Immature natural killer cell (primary cell): ENCODE data around the gene ACCSL. TPM values are rescaled to one million over a fixed set of nuclear protein-coding genes. Genes with fewer than 3 reads are reported as not detected.

Source experiments
- DNase-seq, 3 donors: peaks; one replicate each; pipeline ENCODE4 v3.0.0; 2022; ENCODE audit warnings: mixed read lengths in 1 of 3
- H3K27ac Mint-ChIP-seq, 6 donors: one replicate each; pipeline ENCODE4 v1.8.0; 2020; ENCODE audit warnings: mixed read lengths in 6 of 6, mild to moderate bottlenecking in 5 of 6, inconsistent platforms in 4 of 6, moderate library complexity in 3 of 6
- H3K27me3 Mint-ChIP-seq, 3 donors: one replicate each; pipeline ENCODE4 v1.8.0; 2020 to 2021; ENCODE audit warnings: low read depth in 3 of 3, mild to moderate bottlenecking in 3 of 3, mixed read lengths in 3 of 3, moderate library complexity in 3 of 3, inconsistent platforms in 1 of 3
- H3K36me3 Mint-ChIP-seq, 3 donors: one replicate each; pipeline ENCODE4 v1.8.0; 2020; ENCODE audit warnings: mixed read lengths in 3 of 3, inconsistent platforms in 2 of 3, mild to moderate bottlenecking in 2 of 3
- H3K4me1 Mint-ChIP-seq, 2 donors: one replicate each; pipeline ENCODE4 v1.8.0; 2020; ENCODE audit warnings: inconsistent platforms in 2 of 2, mild to moderate bottlenecking in 2 of 2, mixed read lengths in 2 of 2, moderate library complexity in 1 of 2
- H3K4me3 Mint-ChIP-seq, 5 donors: one replicate each; pipeline ENCODE4 v1.8.0; 2020; ENCODE audit warnings: mild to moderate bottlenecking in 5 of 5, mixed read lengths in 5 of 5, inconsistent platforms in 3 of 5, moderate library complexity in 3 of 5
- H3K9me3 Mint-ChIP-seq, 6 donors: one replicate each; pipeline ENCODE4 v1.8.0; 2020; ENCODE audit warnings: mild to moderate bottlenecking in 6 of 6, mixed read lengths in 6 of 6, inconsistent platforms in 4 of 6, moderate library complexity in 3 of 6
- polyA plus RNA-seq, 3 donors: library from polyadenylated mRNA; unstranded; fragments of 300-500 nt; fragmentation: Illumina TruSeq; gene quantifications; one replicate each; pipeline ENCODE4 v1.2.3, GENCODE V29; 2021

Gene ACCSL
- polyA plus RNA-seq, 3 donors from 2014 or later, result not detected

DNA sequence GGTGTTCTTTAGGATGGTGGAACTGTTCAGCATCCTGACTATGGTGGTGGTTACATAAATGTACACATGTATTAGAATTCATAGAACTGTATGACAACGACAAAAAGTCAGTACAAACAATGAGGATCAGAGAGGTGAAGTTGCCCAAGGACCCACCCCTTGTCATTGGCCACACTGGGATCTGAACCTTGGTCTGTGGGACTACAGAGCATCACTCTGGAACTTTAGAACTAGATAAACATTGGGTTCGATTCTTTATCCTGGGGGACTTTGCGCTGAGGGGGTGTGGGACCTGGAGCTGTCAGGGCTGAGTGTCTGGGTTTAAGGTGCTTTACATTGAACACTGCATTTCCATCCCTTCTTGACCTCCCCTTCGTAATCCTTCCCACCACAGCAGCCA is 34.9 kb downstream of the ACCSL start:
- Mint-ChIP-seq H3K27me3 (no peaks in the 10 kb centered on the region), H3K27ac (no peak overlapping the region), H3K4me1 (no peaks in the 10 kb centered on the region), H3K36me3 (peaks cover 12 to 41% (median 31%) of the 10 kb centered on the region in 3 donors), H3K4me3 (no peak overlapping the region), H3K9me3 (no peaks in the 10 kb centered on the region)
- no peak for DNase-seq

DNA sequence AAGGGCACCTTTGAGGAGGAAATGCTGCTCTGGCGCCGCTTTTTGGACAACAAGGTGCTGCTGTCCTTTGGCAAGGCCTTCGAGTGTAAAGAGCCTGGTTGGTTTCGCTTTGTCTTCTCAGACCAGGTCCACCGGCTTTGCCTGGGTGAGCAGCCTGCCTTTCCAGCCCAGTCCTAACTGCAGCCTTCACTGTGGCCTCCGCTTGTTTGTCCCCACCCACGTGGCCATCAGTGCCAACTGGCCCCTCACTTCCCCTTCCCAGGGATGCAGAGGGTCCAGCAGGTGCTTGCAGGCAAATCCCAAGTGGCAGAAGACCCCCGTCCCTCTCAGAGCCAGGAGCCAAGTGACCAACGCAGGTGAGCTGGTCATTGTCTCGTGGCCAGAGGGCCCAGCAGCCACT is 35.7 kb downstream of the ACCSL start:
- no peak overlapping the region for H3K27ac Mint-ChIP-seq
- no peak overlapping the region for H3K4me3 Mint-ChIP-seq
- H3K9me3 Mint-ChIP-seq, result no peaks in the 10 kb centered on the region
- H3K36me3 Mint-ChIP-seq, result peaks cover 12 to 40% (median 33%) of the 10 kb centered on the region in 3 donors
- H3K27me3 Mint-ChIP-seq, result no peaks in the 10 kb centered on the region
- H3K4me1 Mint-ChIP-seq, result no peaks in the 10 kb centered on the region
- DNase-seq, result no peak

- no peak overlapping the region for H3K27ac Mint-ChIP-seq
- peaks cover 10 to 36% (median 31%) of the 10 kb centered on the region in 3 donors for H3K36me3 Mint-ChIP-seq
- DNase-seq, result no peak
- H3K4me3 Mint-ChIP-seq, result no peak overlapping the region
- H3K9me3 Mint-ChIP-seq, result no peaks in the 10 kb centered on the region
- no peaks in the 10 kb centered on the region for H3K27me3 Mint-ChIP-seq
- H3K4me1 Mint-ChIP-seq, result no peaks in the 10 kb centered on the region
Measured at GRCh38 chr11:44083906-44084305, 36.1 kb downstream of the ACCSL start.

DNA sequence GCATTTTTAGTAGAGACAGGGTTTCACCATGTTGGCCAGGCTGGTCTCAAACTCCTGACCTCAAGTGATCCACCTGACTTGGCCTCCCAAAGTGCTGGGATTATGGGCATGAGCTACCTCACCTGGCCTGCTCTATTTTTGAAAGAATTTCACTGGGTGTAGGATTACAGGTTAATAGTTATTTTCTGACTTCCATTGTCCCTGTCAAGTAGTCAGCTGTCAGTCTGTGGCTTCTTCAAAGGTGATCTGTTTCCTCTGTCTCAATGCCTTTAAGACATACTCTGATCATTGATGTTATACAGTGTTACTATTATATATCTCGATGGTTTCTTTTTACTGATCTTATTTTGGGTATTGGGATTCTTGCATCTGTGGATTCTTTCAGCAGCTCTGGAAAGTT is 37.5 kb downstream of the ACCSL start:
- no peaks in the 10 kb centered on the region for H3K4me1 Mint-ChIP-seq
- H3K9me3 Mint-ChIP-seq, result no peaks in the 10 kb centered on the region
- DNase-seq, result no peak
- H3K27me3 Mint-ChIP-seq, result no peaks in the 10 kb centered on the region
- H3K4me3 Mint-ChIP-seq, result no peak overlapping the region
- no peak overlapping the region for H3K27ac Mint-ChIP-seq
- peaks cover 11 to 34% (median 25%) of the 10 kb centered on the region in 3 donors for H3K36me3 Mint-ChIP-seq

GRCh38 chr11:44088377-44088776 is 40.6 kb downstream of the ACCSL start:
- Mint-ChIP-seq H3K4me3 (no peak overlapping the region), H3K27ac (peak overlapping the region in 1 of 6 donors; percentile 46), H3K36me3 (peaks cover 8 to 22% (median 17%) of the 10 kb centered on the region in 3 donors), H3K9me3 (no peaks in the 10 kb centered on the region), H3K27me3 (no peaks in the 10 kb centered on the region), H3K4me1 (no peaks in the 10 kb centered on the region)
- no peak for DNase-seq

DNA sequence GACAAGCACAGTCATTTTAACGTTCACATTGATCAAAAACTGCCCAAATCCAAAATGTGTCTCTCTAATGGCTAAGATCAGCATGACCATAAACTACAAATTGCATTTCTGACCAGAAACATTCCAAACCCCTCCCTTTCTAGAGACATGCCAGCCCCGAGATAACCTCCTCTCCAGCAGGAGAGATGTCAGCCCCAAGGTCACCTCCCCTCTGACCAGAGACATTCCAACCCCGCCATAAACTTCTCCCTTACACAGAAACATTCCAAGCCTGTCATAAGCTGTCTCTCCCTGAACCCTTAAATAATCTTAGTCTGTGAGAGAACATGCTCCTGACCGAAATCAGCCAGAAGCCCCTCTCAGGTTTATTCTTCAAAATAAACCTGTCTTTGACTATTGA is 41.1 kb downstream of the ACCSL start:
- H3K4me1 Mint-ChIP-seq, result no peaks in the 10 kb centered on the region
- peaks cover 8 to 21% (median 15%) of the 10 kb centered on the region in 3 donors for H3K36me3 Mint-ChIP-seq
- no peaks in the 10 kb centered on the region for H3K27me3 Mint-ChIP-seq
- H3K27ac Mint-ChIP-seq, result peak overlapping the region in 1 of 6 donors; percentile 68
- no peak overlapping the region for H3K4me3 Mint-ChIP-seq
- no peak for DNase-seq
- H3K9me3 Mint-ChIP-seq, result no peaks in the 10 kb centered on the region

DNA sequence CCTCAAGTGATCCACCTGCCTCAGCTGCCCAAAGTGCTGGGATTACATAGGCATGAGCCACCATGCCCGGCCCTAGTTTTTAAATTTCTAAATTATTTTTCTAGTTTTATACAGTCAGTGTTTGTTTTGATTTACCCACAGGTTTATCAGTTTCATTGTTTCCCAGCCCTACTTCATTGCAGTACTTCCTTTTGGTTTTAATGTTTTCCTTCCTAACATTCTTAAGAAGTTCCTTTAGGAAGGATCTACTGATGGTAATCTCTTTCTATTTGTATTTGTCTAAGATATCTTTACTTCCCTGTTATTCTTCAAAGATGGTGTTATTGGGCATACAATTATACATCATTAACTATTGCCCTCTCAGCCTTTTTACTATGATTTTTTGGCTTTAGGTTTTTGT is 42.8 kb downstream of the ACCSL start:
- peaks cover 11 to 17% of the 10 kb centered on the region in 2 donors for H3K4me1 Mint-ChIP-seq
- H3K9me3 Mint-ChIP-seq, result no peaks in the 10 kb centered on the region
- peaks cover 5 to 14% (median 11%) of the 10 kb centered on the region in 3 donors for H3K36me3 Mint-ChIP-seq
- no peak overlapping the region for H3K4me3 Mint-ChIP-seq
- DNase-seq, result no peak
- peaks cover 0 to 3% (median 2%) of the 10 kb centered on the region in 3 donors for H3K27me3 Mint-ChIP-seq
- H3K27ac Mint-ChIP-seq, result no peak overlapping the region

DNA sequence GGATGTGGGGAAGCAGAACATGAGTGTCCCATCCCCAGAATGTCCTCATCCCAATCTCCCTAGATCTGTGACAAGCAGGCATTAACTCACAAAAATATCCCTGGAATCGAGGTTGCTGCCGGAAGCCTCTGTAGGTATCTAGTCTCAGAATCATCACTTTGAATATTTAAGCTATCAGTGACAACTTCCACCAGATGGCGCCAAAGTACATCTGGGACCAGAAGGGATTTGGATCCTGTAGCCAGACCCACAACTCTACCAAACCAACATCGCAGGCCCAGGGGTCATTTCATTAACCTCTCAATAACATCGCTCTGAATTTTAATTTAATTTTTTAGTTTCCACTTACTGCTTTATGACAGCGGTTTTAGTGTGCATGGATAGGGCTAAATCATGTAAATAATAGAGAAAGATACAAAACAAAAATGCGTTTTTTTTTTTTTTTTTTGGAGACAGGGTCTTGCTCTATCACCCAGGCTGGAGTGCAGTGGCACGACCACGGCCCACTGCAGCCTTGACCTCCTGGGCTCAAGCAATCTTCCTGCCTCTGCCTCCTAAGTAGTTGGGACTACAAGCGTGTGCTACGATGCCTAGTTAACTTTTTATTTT is 46.6 kb downstream of the ACCSL start:
- no peaks in the 10 kb centered on the region for H3K9me3 Mint-ChIP-seq
- peak overlapping the region; percentile 79 to 84 (median 81) for H3K4me3 Mint-ChIP-seq
- peaks cover 24 to 27% of the 10 kb centered on the region in 2 donors for H3K4me1 Mint-ChIP-seq
- H3K27me3 Mint-ChIP-seq, result peaks cover 0 to 6% (median 3%) of the 10 kb centered on the region in 3 donors
- peaks cover 0 to 5% (median 0%) of the 10 kb centered on the region in 3 donors for H3K36me3 Mint-ChIP-seq
- peak overlapping the region in 4 of 6 donors; percentile 51 to 78 (median 66) for H3K27ac Mint-ChIP-seq
- peak; percentile 70 to 75 (median 73) for DNase-seq

- Mint-ChIP-seq H3K9me3 (no peaks in the 10 kb centered on the region), H3K4me3 (peak within 1 kb of the TSS; percentile 80 to 90 (median 86)), H3K36me3 (no peaks in the 10 kb centered on the region), H3K27ac (peak within 1 kb of the TSS; percentile 50 to 82 (median 56)), H3K27me3 (peaks cover 0 to 6% (median 3%) of the 10 kb centered on the region in 3 donors), H3K4me1 (peaks cover 24 to 33% of the 10 kb centered on the region in 2 donors)
- DNase-seq, result peak; percentile 85 to 89 (median 88)
Measured at GRCh38 chr11:44095506-44096359, 48.0 kb downstream of the ACCSL start, which contains the start of gene EXT2. TSS of gene EXT2 (plus strand) at chr11:44095678. CDS start at chr11:44107713, 12,035 bp downstream.

GRCh38 chr11:44096360-44097185 is 48.8 kb downstream of the ACCSL start:
- Mint-ChIP-seq H3K27ac (peak overlapping the region in 5 of 6 donors; percentile 22 to 82 (median 54)), H3K36me3 (no peaks in the 10 kb centered on the region), H3K27me3 (peaks cover 0 to 6% (median 3%) of the 10 kb centered on the region in 3 donors), H3K4me1 (peaks cover 24 to 34% of the 10 kb centered on the region in 2 donors), H3K4me3 (peak overlapping the region; percentile 80 to 90 (median 86)), H3K9me3 (no peaks in the 10 kb centered on the region)
- DNase-seq, result no peak

GRCh38 chr11:44097821-44098220 is 50.0 kb downstream of the ACCSL start:
- Mint-ChIP-seq H3K4me3 (peak overlapping the region in 1 of 5 donors; percentile 10), H3K4me1 (peaks cover 26 to 46% of the 10 kb centered on the region in 2 donors), H3K27ac (no peak overlapping the region), H3K9me3 (no peaks in the 10 kb centered on the region), H3K27me3 (peaks cover 0 to 6% (median 3%) of the 10 kb centered on the region in 3 donors), H3K36me3 (no peaks in the 10 kb centered on the region)
- no peak for DNase-seq

- Mint-ChIP-seq H3K36me3 (no peaks in the 10 kb centered on the region), H3K27me3 (peaks cover 0 to 3% (median 2%) of the 10 kb centered on the region in 3 donors), H3K9me3 (no peaks in the 10 kb centered on the region), H3K27ac (peak overlapping the region in 1 of 6 donors; percentile 9), H3K4me1 (peaks cover 21 to 50% of the 10 kb centered on the region in 2 donors), H3K4me3 (no peak overlapping the region)
- no peak for DNase-seq
Measured at GRCh38 chr11:44101098-44101497, 53.3 kb downstream of the ACCSL start.

GRCh38 chr11:44104481-44105294 is 56.9 kb downstream of the ACCSL start:
- peaks cover 8 to 43% of the 10 kb centered on the region in 2 donors for H3K4me1 Mint-ChIP-seq
- H3K9me3 Mint-ChIP-seq, result no peaks in the 10 kb centered on the region
- no peak overlapping the region for H3K27ac Mint-ChIP-seq
- peaks cover 0 to 1% (median 0%) of the 10 kb centered on the region in 3 donors for H3K27me3 Mint-ChIP-seq
- H3K4me3 Mint-ChIP-seq, result no peak overlapping the region
- no peak for DNase-seq
- peaks cover 5 to 10% (median 8%) of the 10 kb centered on the region in 3 donors for H3K36me3 Mint-ChIP-seq
